Activated T-cell treated with anti-CD3 and anti-CD28 coated beads, Interleukin-2, amount 50 U/mL, for 72 hours (primary cell): Measurements from ENCODE around the gene SH2D3A. TPM values are rescaled to one million over a fixed set of nuclear protein-coding genes. Genes with fewer than 3 reads are reported as not detected.
A peak's percentile ranks its signal among the peaks of the same experiment; 100 is the strongest.

Experiments
- ATAC-seq, 2 donors: fragments of 150-1000 bp; cut with Tn5 transposase; replicated peaks in 1 of 2; 2 replicates each; pipeline ENCODE4 v1.10.0; 2021; ENCODE audit warnings: moderate library complexity in 2 of 2, mild to moderate bottlenecking in 1 of 2
- DNase-seq, 2 donors: peaks; one replicate each; pipeline ENCODE4 v3.0.0; 2021 to 2022; ENCODE audit warnings: mixed read lengths in 1 of 2
- H3K27ac Mint-ChIP-seq: one replicate; pipeline ENCODE4 v1.8.0; 2022; ENCODE audit warnings: mild to moderate bottlenecking, moderate library complexity, mixed read lengths
- H3K27me3 Mint-ChIP-seq: one replicate; pipeline ENCODE4 v1.8.0; 2022; ENCODE audit warnings: low read depth, mixed read lengths
- H3K36me3 Mint-ChIP-seq, 2 donors: one replicate each; pipeline ENCODE4 v1.8.0; 2022; ENCODE audit warnings: mixed read lengths in 2 of 2, mild to moderate bottlenecking in 1 of 2; ENCODE audit not compliant: insufficient read depth in 2 of 2
- H3K4me1 Mint-ChIP-seq: one replicate; pipeline ENCODE4 v1.8.0; 2022; ENCODE audit warnings: low read depth, mixed read lengths
- H3K4me3 Mint-ChIP-seq, 2 donors: one replicate each; pipeline ENCODE4 v1.8.0; 2022; ENCODE audit warnings: mild to moderate bottlenecking in 2 of 2, mixed read lengths in 2 of 2, moderate library complexity in 2 of 2
- H3K9me3 Mint-ChIP-seq, 2 donors: one replicate each; pipeline ENCODE4 v1.8.0; 2022; ENCODE audit warnings: mixed read lengths in 2 of 2
- total RNA-seq, 2 donors: library from RNA; stranded (reverse); gene quantifications; one replicate each; pipeline ENCODE4 v1.2.3, GENCODE V29; 2022

The SH2D3A gene
- total RNA-seq, 2 donors from 2014 or later, result 19.9 to 24.5 TPM

GRCh38 chr19:6717441-6717971 lies 49.7 kb downstream of the SH2D3A start:
- H3K9me3 Mint-ChIP-seq, result peaks cover 3 to 5% of the 10 kb centered on the region in 2 donors
- H3K27me3 Mint-ChIP-seq, result peaks cover 7% of the 10 kb centered on the region
- ATAC-seq (no peak), DNase-seq (no peak)
- no peak overlapping the region for H3K27ac Mint-ChIP-seq
- no peak overlapping the region for H3K4me3 Mint-ChIP-seq
- peaks cover 24% of the 10 kb centered on the region for H3K4me1 Mint-ChIP-seq
- H3K36me3 Mint-ChIP-seq, result peaks cover 0 to 4% of the 10 kb centered on the region in 2 donors

GRCh38 chr19:6717036-6717435 lies 50.2 kb downstream of the SH2D3A start:
- Mint-ChIP-seq H3K27me3 (peaks cover 7% of the 10 kb centered on the region), H3K9me3 (peaks cover 3 to 5% of the 10 kb centered on the region in 2 donors), H3K27ac (no peak overlapping the region), H3K4me1 (peaks cover 20% of the 10 kb centered on the region), H3K4me3 (no peak overlapping the region), H3K36me3 (peaks cover 0 to 4% of the 10 kb centered on the region in 2 donors)
- DNase-seq, result no peak
- no peak for ATAC-seq

GRCh38 chr19:6716610-6716970 lies 50.6 kb downstream of the SH2D3A start:
- ATAC-seq, result no peak
- Mint-ChIP-seq H3K4me1 (peaks cover 16% of the 10 kb centered on the region), H3K27ac (no peak overlapping the region), H3K27me3 (peaks cover 9% of the 10 kb centered on the region), H3K4me3 (no peak overlapping the region), H3K9me3 (peaks cover 3 to 5% of the 10 kb centered on the region in 2 donors), H3K36me3 (peaks cover 0 to 4% of the 10 kb centered on the region in 2 donors)
- DNase-seq, result no peak

GRCh38 chr19:6714749-6715555 lies 52.3 kb downstream of the SH2D3A start:
- H3K4me3 Mint-ChIP-seq, result no peak overlapping the region
- peaks cover 3 to 5% of the 10 kb centered on the region in 2 donors for H3K9me3 Mint-ChIP-seq
- no peak for ATAC-seq
- peaks cover 0 to 4% of the 10 kb centered on the region in 2 donors for H3K36me3 Mint-ChIP-seq
- peaks cover 19% of the 10 kb centered on the region for H3K4me1 Mint-ChIP-seq
- H3K27ac Mint-ChIP-seq, result no peak overlapping the region
- no peak for DNase-seq
- H3K27me3 Mint-ChIP-seq, result peaks cover 26% of the 10 kb centered on the region

- Mint-ChIP-seq H3K27me3 (peaks cover 35% of the 10 kb centered on the region), H3K27ac (no peak overlapping the region), H3K36me3 (peaks cover 0 to 4% of the 10 kb centered on the region in 2 donors), H3K4me1 (peaks cover 21% of the 10 kb centered on the region), H3K9me3 (peaks cover 3 to 5% of the 10 kb centered on the region in 2 donors), H3K4me3 (no peak overlapping the region)
- no peak for DNase-seq
- no peak for ATAC-seq
These were observed 53.2 kb downstream of the SH2D3A start for GRCh38 chr19:6713773-6714692.

- H3K27ac Mint-ChIP-seq, result no peak overlapping the region
These were observed 54.3 kb downstream of the SH2D3A start for GRCh38 chr19:6712692-6713670.

GRCh38 chr19:6712231-6712630 lies 55.0 kb downstream of the SH2D3A start:
- DNase-seq, result no peak
- H3K4me1 Mint-ChIP-seq, result peaks cover 13% of the 10 kb centered on the region
- H3K4me3 Mint-ChIP-seq, result no peak overlapping the region
- H3K36me3 Mint-ChIP-seq, result no peaks in the 10 kb centered on the region
- no peak for ATAC-seq
- H3K9me3 Mint-ChIP-seq, result peaks cover under 1% of the 10 kb centered on the region in 2 donors
- peaks cover 41% of the 10 kb centered on the region for H3K27me3 Mint-ChIP-seq
- no peak overlapping the region for H3K27ac Mint-ChIP-seq

More at GRCh38 chr19:6712692-6713670, 54.3 kb downstream of the SH2D3A start:
- Mint-ChIP-seq H3K9me3 (peaks cover 3 to 5% of the 10 kb centered on the region in 2 donors), H3K36me3 (peaks cover 0 to 4% of the 10 kb centered on the region in 2 donors), H3K4me1 (peaks cover 21% of the 10 kb centered on the region), H3K4me3 (no peak overlapping the region), H3K27me3 (peaks cover 46% of the 10 kb centered on the region)
- DNase-seq (no peak), ATAC-seq (no peak)

GRCh38 chr19:6711605-6712004 lies 55.6 kb downstream of the SH2D3A start:
- no peak overlapping the region for H3K4me3 Mint-ChIP-seq
- ATAC-seq, result no peak
- H3K27ac Mint-ChIP-seq, result no peak overlapping the region
- H3K9me3 Mint-ChIP-seq, result no peaks in the 10 kb centered on the region
- DNase-seq, result no peak
- H3K4me1 Mint-ChIP-seq, result peaks cover 12% of the 10 kb centered on the region
- H3K27me3 Mint-ChIP-seq, result peaks cover 39% of the 10 kb centered on the region
- H3K36me3 Mint-ChIP-seq, result no peaks in the 10 kb centered on the region

- H3K36me3 Mint-ChIP-seq, result no peaks in the 10 kb centered on the region
- DNase-seq (no peak), ATAC-seq (peak in 1 of 2 donors; percentile 22)
- H3K9me3 Mint-ChIP-seq, result no peaks in the 10 kb centered on the region
- H3K4me1 Mint-ChIP-seq, result peaks cover 12% of the 10 kb centered on the region
- H3K27me3 Mint-ChIP-seq, result peaks cover 39% of the 10 kb centered on the region
- H3K27ac Mint-ChIP-seq, result no peak overlapping the region
- no peak overlapping the region for H3K4me3 Mint-ChIP-seq
These were observed 56.2 kb downstream of the SH2D3A start for GRCh38 chr19:6711078-6711361.

- H3K4me3 Mint-ChIP-seq, result peak overlapping the region; percentile 62 to 75
- no peaks in the 10 kb centered on the region for H3K36me3 Mint-ChIP-seq
- ATAC-seq, result peak; percentile 49 to 70
- peak in 1 of 2 donors; percentile 27 for DNase-seq
- no peaks in the 10 kb centered on the region for H3K9me3 Mint-ChIP-seq
- H3K27me3 Mint-ChIP-seq, result peaks cover 39% of the 10 kb centered on the region
- peaks cover 12% of the 10 kb centered on the region for H3K4me1 Mint-ChIP-seq
- peak overlapping the region; percentile 51 for H3K27ac Mint-ChIP-seq
These were observed 56.8 kb downstream of the SH2D3A start for GRCh38 chr19:6710273-6711077.

- H3K27me3 Mint-ChIP-seq, result peaks cover 39% of the 10 kb centered on the region
- no peak for ATAC-seq
- DNase-seq, result no peak
- H3K9me3 Mint-ChIP-seq, result no peaks in the 10 kb centered on the region
- peaks cover 12% of the 10 kb centered on the region for H3K4me1 Mint-ChIP-seq
- H3K27ac Mint-ChIP-seq, result peak overlapping the region; percentile 59
- no peaks in the 10 kb centered on the region for H3K36me3 Mint-ChIP-seq
- H3K4me3 Mint-ChIP-seq, result peak overlapping the region in 1 of 2 donors; percentile 30
These were observed 57.7 kb downstream of the SH2D3A start for GRCh38 chr19:6709549-6709948.
